Measurements from ENCODE around the gene TOPORS. TPM values are rescaled to one million over a fixed set of nuclear protein-coding genes. Genes with fewer than 3 reads are reported as not detected.
"Not testable (repeated sequence)": the region's sequence is repeated elsewhere in the genome, so short reads cannot be mapped to it uniquely, and the experiment has no call there.

The TOPORS gene
- polyA plus RNA-seq, 1 of the 3 experiments (the other 2 are of a cell fraction), result 4.9 TPM

GRCh38 chr9:32524892-32525708 lies 27.3 kb downstream of the TOPORS start:
- Histone ChIP-seq H3K27me3 (ENCODE audit: insufficient read depth) (no peaks in the 10 kb centered on the region), H3F3A (replicated peaks; ENCODE audit: insufficient read depth) (peaks cover 13% of the 10 kb centered on the region), H3K4me1 (ENCODE audit: control insufficient read depth in 1 of 2, insufficient read depth in 2 of 2, low read depth in 1 of 2, low read length in 1 of 2) (peaks cover 0 to 7% of the 10 kb centered on the region in 2 experiments; a peak in 3 of 4 replicates), H3K36me3 (replicated peaks in 1 of 2; ENCODE audit: control insufficient read depth in 1 of 2, insufficient read depth in 2 of 2, low read length in 1 of 2) (no peaks in the 10 kb centered on the region), H3K9ac (peak overlapping the region; percentile 74), H3K79me2 (ENCODE audit: insufficient read depth) (peaks cover 20% of the 10 kb centered on the region), H3K27ac (ENCODE audit: low read depth in 2 of 2, low read length in 1 of 2) (peak overlapping the region in 1 of 2 experiments; percentile 86; a peak in 1 of 4 replicates), H2AFZ (ENCODE audit: low read depth) (peak overlapping the region; percentile 90), H4K20me1 (ENCODE audit: insufficient read depth) (no peaks in the 10 kb centered on the region), H3K9me3 (no peaks in the 10 kb centered on the region), H3K9me2 (no peaks in the 10 kb centered on the region), H3K4me2 (peak overlapping the region; percentile 91), H3K4me3 (ENCODE audit: low read depth in 2 of 2, low read length in 1 of 2) (peak overlapping the region; percentile 70 to 79; a peak in 3 of 4 replicates)
- DNase-seq, result no peak
- 94% methylated on average over 22 of the region's 22 CpGs for WGBS (ENCODE audit: low lambda C conversion rate)
- ChIA-PET POLR2A (no interaction called here), CTCF (interaction anchor here (0.6 to 7.4 kb wide), 18 partner anchors 18 to 443 kb away, joined by 3 to 127 read pairs (median 7); partner anchors contain the start of genes ACO1 and NDUFB6)
- TF ChIP-seq TEAD4 (IDR thresholded peaks at IDR 0.05; ENCODE audit: borderline replicate concordance, insufficient read depth) (no peak), USF1 (IDR thresholded peaks at IDR 0.05; ENCODE audit: borderline replicate concordance, low read depth) (no peak), FOSL2 (IDR thresholded peaks at IDR 0.05; ENCODE audit: borderline replicate concordance, low read depth) (no peak), EZH2phosphoT487 (IDR thresholded peaks at IDR 0.05; ENCODE audit: borderline replicate concordance, low read depth) (no peak), RFX5 (IDR thresholded peaks at IDR 0.05; ENCODE audit: low read length) (no peak)

- H3K4me1 ChIP-seq (ENCODE audit: control insufficient read depth in 1 of 2, insufficient read depth in 2 of 2, low read depth in 1 of 2, low read length in 1 of 2); H2AFZ ChIP-seq (ENCODE audit: low read depth); H3K36me3 ChIP-seq (replicated peaks in 1 of 2; ENCODE audit: control insufficient read depth in 1 of 2, insufficient read depth in 2 of 2, low read length in 1 of 2); H3K9ac ChIP-seq; H4K20me1 ChIP-seq (ENCODE audit: insufficient read depth); H3K27me3 ChIP-seq (ENCODE audit: insufficient read depth); H3K9me3 ChIP-seq; H3K4me3 ChIP-seq (ENCODE audit: low read depth in 2 of 2, low read length in 1 of 2); H3K27ac ChIP-seq (ENCODE audit: low read depth in 2 of 2, low read length in 1 of 2); H3K9me2 ChIP-seq; DNase-seq; POLR2A ChIA-PET: not testable (repeated sequence)
- H3K4me2 ChIP-seq, result peak overlapping the region; percentile 91; the same call in 1 of the 2 replicates
- H3F3A ChIP-seq (replicated peaks; ENCODE audit: insufficient read depth), result peaks cover 13% of the 10 kb centered on the region
- peaks cover 20% of the 10 kb centered on the region for H3K79me2 ChIP-seq (ENCODE audit: insufficient read depth)
- CTCF ChIA-PET, result interaction anchor here (1.4 to 7.4 kb wide), 5 partner anchors 21 to 146 kb away, joined by 5 to 127 read pairs (median 14); no protein-coding TSS in a partner anchor
- 97% methylated on average over 11 of the region's 11 CpGs for WGBS (ENCODE audit: low lambda C conversion rate)
Measured at GRCh38 chr9:32524558-32524891, 27.9 kb downstream of the TOPORS start.

GRCh38 chr9:32523910-32524309 lies 28.5 kb downstream of the TOPORS start:
- no peak for DNase-seq
- Histone ChIP-seq H2AFZ (ENCODE audit: low read depth) (no peak overlapping the region), H3K9ac (no peak overlapping the region), H3K4me3 (ENCODE audit: low read depth in 2 of 2, low read length in 1 of 2) (no peak overlapping the region), H3K4me2 (no peak overlapping the region), H3K4me1 (ENCODE audit: control insufficient read depth in 1 of 2, insufficient read depth in 2 of 2, low read depth in 1 of 2, low read length in 1 of 2) (peaks cover 0 to 7% of the 10 kb centered on the region in 2 experiments; a peak in 3 of 4 replicates), H3K36me3 (replicated peaks in 1 of 2; ENCODE audit: control insufficient read depth in 1 of 2, insufficient read depth in 2 of 2, low read length in 1 of 2) (no peaks in the 10 kb centered on the region), H4K20me1 (ENCODE audit: insufficient read depth) (no peaks in the 10 kb centered on the region), H3F3A (replicated peaks; ENCODE audit: insufficient read depth) (peaks cover 13% of the 10 kb centered on the region), H3K9me3 (peaks cover 5% of the 10 kb centered on the region; the same call in 1 of the 2 replicates), H3K27ac (ENCODE audit: low read depth in 2 of 2, low read length in 1 of 2) (no peak overlapping the region), H3K27me3 (ENCODE audit: insufficient read depth) (no peaks in the 10 kb centered on the region), H3K9me2 (no peaks in the 10 kb centered on the region), H3K79me2 (ENCODE audit: insufficient read depth) (peaks cover 20% of the 10 kb centered on the region)
- WGBS (ENCODE audit: low lambda C conversion rate), result 93% methylated on average over 1 of the region's 1 CpG
- POLR2A ChIA-PET, result no interaction called here
- TF ChIP-seq TCF12 (IDR thresholded peaks at IDR 0.05) (no peak), MEF2A (IDR thresholded peaks at IDR 0.05; ENCODE audit: borderline replicate concordance, low read depth) (no peak), CHD2 (IDR thresholded peaks at IDR 0.05; ENCODE audit: low read length, partially characterized antibody) (no peak), SMC3 (IDR thresholded peaks at IDR 0.05; ENCODE audit: low read depth, low read length) (no peak), TAF1 (IDR thresholded peaks at IDR 0.05; ENCODE audit: borderline replicate concordance, low read depth, low read length) (no peak), USF2 (IDR thresholded peaks at IDR 0.05; ENCODE audit: borderline replicate concordance, low read depth, low read length) (no peak), SIN3A (IDR thresholded peaks at IDR 0.05; ENCODE audit: borderline replicate concordance, low read depth, low read length) (no peak), GATA2 (CRISPR knock-in tag; IDR thresholded peaks at IDR 0.05) (no peak), REST (IDR thresholded peaks at IDR 0.05; ENCODE audit: low read depth, low read length) (no peak)
- CTCF ChIA-PET, result interaction anchor here (4.0 to 7.4 kb wide), 2 partner anchors 55 to 145 kb away, joined by 29 to 127 read pairs; no protein-coding TSS in a partner anchor

All from SK-N-SH (cell line).